ENCODE data around the gene GALNT17.

GALNT17 gene

GRCh38 chr7:71270558-71270957 lies 138.6 kb downstream of the GALNT17 start:
- TF ChIP-seq TAF1 (IDR thresholded peaks at IDR 0.05; ENCODE audit: borderline replicate concordance, insufficient read depth, low read length) (no peak), SIN3A (IDR thresholded peaks at IDR 0.05; ENCODE audit: borderline replicate concordance, insufficient read depth, low read length) (no peak), FOXP2 (optimal IDR thresholded peaks at IDR 0.05; ENCODE audit: borderline replicate concordance, extremely low read depth, extremely low read length, insufficient read depth) (no peak), POLR2AphosphoS5 (IDR thresholded peaks at IDR 0.05; ENCODE audit: low read depth, low read length) (no peak)
- TF ChIP-seq, protein P1, sequence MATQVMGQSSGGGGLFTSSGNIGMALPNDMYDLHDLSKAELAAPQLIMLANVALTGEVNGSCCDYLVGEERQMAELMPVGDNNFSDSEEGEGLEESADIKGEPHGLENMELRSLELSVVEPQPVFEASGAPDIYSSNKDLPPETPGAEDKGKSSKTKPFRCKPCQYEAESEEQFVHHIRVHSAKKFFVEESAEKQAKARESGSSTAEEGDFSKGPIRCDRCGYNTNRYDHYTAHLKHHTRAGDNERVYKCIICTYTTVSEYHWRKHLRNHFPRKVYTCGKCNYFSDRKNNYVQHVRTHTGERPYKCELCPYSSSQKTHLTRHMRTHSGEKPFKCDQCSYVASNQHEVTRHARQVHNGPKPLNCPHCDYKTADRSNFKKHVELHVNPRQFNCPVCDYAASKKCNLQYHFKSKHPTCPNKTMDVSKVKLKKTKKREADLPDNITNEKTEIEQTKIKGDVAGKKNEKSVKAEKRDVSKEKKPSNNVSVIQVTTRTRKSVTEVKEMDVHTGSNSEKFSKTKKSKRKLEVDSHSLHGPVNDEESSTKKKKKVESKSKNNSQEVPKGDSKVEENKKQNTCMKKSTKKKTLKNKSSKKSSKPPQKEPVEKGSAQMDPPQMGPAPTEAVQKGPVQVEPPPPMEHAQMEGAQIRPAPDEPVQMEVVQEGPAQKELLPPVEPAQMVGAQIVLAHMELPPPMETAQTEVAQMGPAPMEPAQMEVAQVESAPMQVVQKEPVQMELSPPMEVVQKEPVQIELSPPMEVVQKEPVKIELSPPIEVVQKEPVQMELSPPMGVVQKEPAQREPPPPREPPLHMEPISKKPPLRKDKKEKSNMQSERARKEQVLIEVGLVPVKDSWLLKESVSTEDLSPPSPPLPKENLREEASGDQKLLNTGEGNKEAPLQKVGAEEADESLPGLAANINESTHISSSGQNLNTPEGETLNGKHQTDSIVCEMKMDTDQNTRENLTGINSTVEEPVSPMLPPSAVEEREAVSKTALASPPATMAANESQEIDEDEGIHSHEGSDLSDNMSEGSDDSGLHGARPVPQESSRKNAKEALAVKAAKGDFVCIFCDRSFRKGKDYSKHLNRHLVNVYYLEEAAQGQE (IDR thresholded peaks at IDR 0.05; ENCODE audit: insufficient read depth in 1 of 2, low read depth in 2 of 2, low read length in 2 of 2), result no peak

DNA sequence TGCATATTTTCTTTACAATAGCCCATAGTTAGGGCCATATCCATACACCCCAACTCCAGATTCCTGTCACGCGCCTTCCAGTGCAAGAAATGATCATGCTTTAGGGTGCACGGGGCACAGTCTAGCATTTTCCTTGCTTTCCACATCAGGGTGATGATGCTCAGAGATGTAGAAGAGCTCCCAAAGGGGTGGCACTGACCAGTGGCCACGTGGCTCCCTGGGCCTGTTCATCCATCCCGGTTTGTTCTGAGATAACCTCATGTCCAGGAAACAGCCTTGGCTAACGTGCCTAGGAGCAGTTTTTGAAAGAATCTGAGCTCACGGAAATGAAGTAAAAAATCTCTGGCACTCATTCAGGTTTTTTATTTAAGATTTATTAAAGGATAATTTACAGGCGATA lies 139.3 kb downstream of the GALNT17 start:
- TF ChIP-seq, protein P1 (IDR thresholded peaks at IDR 0.05; ENCODE audit: insufficient read depth in 1 of 2, low read depth in 2 of 2, low read length in 2 of 2), result no peak
- TF ChIP-seq FOXP2 (optimal IDR thresholded peaks at IDR 0.05; ENCODE audit: borderline replicate concordance, extremely low read depth, extremely low read length, insufficient read depth) (no peak), SIN3A (IDR thresholded peaks at IDR 0.05; ENCODE audit: borderline replicate concordance, insufficient read depth, low read length) (no peak)

DNA sequence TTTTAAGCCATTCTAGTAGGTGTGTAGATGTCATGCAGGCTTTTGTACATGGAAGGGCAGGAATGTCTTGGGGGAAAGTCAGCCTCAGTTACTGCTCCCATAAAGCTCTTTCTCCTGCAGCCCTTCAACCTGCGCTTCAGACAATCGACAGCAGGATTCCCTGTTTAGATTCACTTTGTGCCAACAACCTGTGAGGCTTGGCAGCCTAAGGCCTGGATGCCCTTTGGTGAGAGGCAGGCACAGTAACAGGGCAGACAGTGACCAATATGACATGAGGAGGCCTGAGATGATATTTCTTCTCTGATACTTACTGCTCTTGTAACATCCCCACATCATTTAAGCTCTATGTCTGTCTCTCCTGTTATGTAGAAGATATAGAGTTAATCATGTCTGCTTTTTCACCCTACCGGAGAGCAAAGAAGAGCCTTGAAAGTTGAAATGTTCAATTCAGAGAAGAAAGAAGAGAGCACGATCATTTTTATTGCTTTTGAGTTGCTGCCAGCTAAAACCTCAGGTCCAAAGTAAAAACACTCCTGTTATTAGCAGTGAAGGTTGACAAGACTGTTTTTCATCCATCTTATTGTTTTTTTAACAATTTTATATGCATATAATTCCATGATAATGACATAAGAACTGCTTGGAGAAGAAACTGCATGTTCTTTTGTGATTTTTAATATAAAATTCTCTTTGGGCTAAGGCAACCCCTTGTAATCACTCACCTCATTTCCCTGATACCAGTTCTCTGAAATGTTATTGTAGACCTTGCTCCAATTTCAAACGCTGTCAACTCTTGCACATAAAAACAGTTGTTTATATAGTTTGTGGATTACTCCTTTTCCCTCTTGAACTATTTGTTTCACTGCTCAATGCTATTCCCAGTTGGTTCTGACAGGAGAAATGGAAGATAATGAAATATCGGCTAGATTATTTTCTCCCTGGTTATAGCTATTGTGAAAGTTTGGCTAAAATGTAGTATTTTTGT lies 140.9 kb downstream of the GALNT17 start:
- TF ChIP-seq SIN3A (IDR thresholded peaks at IDR 0.05; ENCODE audit: borderline replicate concordance, insufficient read depth, low read length) (no peak), FOXP2 (optimal IDR thresholded peaks at IDR 0.05; ENCODE audit: borderline replicate concordance, extremely low read depth, extremely low read length, insufficient read depth) (no peak)

DNA sequence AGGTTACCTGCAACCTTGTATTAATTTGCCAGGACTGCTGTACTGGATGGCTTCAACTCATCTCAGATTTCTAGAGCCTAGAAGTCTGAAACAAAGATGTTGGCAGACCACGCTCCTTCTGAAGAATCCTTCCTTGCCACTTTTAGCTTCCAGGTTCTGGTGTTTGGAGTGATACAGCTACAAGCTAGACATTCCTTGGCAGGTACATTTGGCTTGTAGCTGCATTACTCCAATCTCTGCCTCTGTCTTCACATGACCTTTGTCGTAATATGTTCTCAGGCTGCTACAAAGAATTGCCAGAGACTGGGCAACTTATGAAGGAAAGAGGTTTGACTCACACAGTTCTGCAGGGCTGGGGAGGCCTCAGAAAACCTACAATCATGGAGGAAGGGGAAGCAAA lies 146.3 kb downstream of the GALNT17 start:
- TF ChIP-seq FOXP2 (optimal IDR thresholded peaks at IDR 0.05; ENCODE audit: borderline replicate concordance, extremely low read depth, extremely low read length, insufficient read depth) (no peak), POLR2AphosphoS5 (IDR thresholded peaks at IDR 0.05; ENCODE audit: low read depth, low read length) (no peak), SIN3A (IDR thresholded peaks at IDR 0.05; ENCODE audit: borderline replicate concordance, insufficient read depth, low read length) (no peak), TAF1 (IDR thresholded peaks at IDR 0.05; ENCODE audit: borderline replicate concordance, insufficient read depth, low read length) (no peak)
- TF ChIP-seq, protein P1 (IDR thresholded peaks at IDR 0.05; ENCODE audit: insufficient read depth in 1 of 2, low read depth in 2 of 2, low read length in 2 of 2), result no peak

GRCh38 chr7:71281261-71281660 lies 149.3 kb downstream of the GALNT17 start:
- TF ChIP-seq FOXP2 (optimal IDR thresholded peaks at IDR 0.05; ENCODE audit: borderline replicate concordance, extremely low read depth, extremely low read length, insufficient read depth) (no peak), SIN3A (IDR thresholded peaks at IDR 0.05; ENCODE audit: borderline replicate concordance, insufficient read depth, low read length) (no peak), TAF1 (IDR thresholded peaks at IDR 0.05; ENCODE audit: borderline replicate concordance, insufficient read depth, low read length) (no peak), POLR2AphosphoS5 (IDR thresholded peaks at IDR 0.05; ENCODE audit: low read depth, low read length) (no peak)
- TF ChIP-seq, protein P1 (IDR thresholded peaks at IDR 0.05; ENCODE audit: insufficient read depth in 1 of 2, low read depth in 2 of 2, low read length in 2 of 2), result no peak
